GM18519 (cell line): ENCODE results near the gene TSPY1.
"Not testable (repeated sequence)": the region's sequence is repeated elsewhere in the genome, so short reads cannot be mapped to it uniquely, and the experiment has no call there.

Source experiments
- ATAC-seq: cut with Tn5 transposase; IDR thresholded peaks from one replicate; pipeline ENCODE4 v1.9.1; 2021; ENCODE audit warnings: mild to moderate bottlenecking, moderate library complexity; ENCODE audit not compliant: unreplicated experiment, low FRiP score

The TSPY1 gene, protein sequence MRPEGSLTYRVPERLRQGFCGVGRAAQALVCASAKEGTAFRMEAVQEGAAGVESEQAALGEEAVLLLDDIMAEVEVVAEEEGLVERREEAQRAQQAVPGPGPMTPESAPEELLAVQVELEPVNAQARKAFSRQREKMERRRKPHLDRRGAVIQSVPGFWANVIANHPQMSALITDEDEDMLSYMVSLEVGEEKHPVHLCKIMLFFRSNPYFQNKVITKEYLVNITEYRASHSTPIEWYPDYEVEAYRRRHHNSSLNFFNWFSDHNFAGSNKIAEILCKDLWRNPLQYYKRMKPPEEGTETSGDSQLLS

DNA sequence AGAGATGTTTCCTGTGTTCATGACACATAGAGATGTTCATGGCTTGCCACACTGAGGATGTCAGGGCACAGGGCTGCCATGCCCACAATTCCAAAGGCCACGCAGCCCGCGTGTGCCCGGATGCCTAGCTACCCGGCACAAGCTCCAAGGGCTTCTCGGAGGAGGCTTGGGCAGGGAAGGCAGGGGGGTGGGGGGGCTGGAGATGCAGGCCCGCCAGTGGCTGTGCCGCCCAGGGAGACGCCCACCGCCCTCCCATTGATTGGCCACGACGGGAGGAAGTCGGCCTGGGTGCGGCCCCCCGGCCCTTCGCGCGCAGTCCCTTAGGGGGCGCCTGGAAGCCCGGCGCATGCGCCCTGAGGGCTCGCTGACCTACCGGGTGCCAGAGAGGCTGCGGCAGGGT, at the start of gene TSPY1:
Gene TSPY1 (plus strand): TSS at position 301 of the 400 bp plus-strand sequence. CDS start 46 bp downstream, at position 347.
- ATAC-seq = not testable (repeated sequence)

DNA sequence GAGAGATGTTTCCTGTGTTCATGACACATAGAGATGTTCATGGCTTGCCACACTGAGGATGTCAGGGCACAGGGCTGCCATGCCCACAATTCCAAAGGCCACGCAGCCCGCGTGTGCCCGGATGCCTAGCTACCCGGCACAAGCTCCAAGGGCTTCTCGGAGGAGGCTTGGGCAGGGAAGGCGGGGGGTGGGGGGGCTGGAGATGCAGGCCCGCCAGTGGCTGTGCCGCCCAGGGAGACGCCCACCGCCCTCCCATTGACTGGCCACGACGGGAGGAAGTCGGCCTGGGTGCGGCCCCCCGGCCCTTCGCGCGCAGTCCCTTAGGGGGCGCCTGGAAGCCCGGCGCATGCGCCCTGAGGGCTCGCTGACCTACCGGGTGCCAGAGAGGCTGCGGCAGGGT, 20.2 kb downstream of the TSPY1 start, which contains the start of gene TSPY9:
Gene TSPY9 (plus strand): TSS at position 301 of the 400 bp plus-strand sequence. CDS start 46 bp downstream, at position 347.
- not testable (repeated sequence) for ATAC-seq

DNA sequence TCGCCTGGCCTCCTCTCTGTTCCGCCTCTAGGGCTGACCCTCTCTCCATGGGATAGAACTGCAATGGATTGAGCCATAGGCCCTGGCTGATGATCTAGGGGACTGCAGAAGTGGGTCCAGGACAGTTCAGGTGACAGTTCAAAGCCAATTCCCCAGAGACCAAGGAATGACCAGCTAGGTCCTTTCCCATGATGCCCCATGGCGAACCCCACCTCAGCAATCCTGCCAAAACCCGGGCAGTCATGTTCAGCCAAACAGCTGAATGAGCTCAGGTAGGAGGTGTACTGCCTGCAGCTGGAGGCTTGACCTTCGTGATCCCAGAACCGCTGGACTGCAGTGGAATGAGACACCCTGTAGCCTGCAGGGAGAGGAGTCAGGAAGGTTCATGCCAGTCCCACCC, 37.6 kb downstream of the TSPY1 start:
- ATAC-seq = not testable (repeated sequence)

DNA sequence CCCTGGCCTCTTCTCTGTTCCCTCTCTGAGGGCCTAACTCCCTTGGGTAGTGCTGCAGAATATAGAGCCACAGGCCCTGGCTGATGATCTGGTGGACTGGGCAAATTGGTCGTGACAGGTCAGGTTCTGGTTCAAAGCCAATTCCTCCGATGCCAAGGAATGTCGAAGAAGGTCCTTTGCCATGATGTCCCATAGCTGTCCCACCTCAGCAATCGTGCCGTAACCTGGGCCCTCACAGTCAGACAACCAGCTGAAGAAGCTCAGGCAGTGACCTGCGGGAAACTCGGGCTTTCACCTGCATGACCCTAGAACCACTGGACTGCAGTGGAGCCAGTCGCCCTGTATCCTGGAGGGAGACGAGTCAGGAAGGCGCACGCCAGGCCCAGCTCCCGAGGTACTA, 49.5 kb downstream of the TSPY1 start:
- ATAC-seq = not testable (repeated sequence)
